ENCODE results near the gene LGR6.
"Not testable (repeated sequence)": the region's sequence is repeated elsewhere in the genome, so short reads cannot be mapped to it uniquely, and the experiment has no call there.

LGR6 gene

DNA sequence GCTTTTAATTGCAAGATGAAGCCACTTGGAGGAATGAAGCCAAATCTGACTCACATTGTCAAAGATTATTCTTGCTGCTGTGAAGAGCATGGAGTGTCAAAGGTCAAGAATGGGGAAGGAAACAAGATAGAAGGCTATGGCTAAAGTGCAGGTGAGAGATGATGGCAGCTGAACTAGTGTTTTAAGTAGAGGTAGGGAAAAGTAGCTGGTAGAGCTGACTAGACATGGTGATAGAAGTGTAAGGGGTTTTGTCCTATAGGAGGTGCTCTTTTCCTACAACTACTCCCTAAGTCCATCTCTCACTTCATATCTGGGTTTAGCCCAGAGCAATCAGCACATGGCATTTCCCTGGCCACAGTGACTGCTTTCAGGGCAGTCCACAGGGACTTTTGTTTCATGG is 136.3 kb downstream of the LGR6 start:
- DNase-seq (ENCODE audit: low spot score), result no peak

DNA sequence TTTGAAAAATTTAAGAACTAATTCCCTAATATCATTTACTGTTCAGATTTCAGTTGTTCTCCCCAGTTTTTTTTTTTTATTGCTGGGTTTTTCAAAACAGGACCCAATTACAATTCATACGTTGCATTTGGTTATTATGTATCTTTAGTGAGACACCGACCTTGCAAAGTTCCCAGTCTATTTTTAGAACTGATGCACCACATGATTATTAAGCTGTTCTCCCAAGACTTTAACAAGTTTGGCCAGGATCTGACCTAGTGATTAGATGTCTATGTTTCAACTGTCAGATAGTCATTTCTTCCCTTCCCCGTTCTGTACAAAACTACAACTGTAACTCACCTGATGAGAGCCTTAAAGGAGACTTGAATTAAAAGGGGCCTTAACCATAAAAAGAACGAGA is 140.3 kb downstream of the LGR6 start:
- no peak for DNase-seq (ENCODE audit: low spot score)

DNA sequence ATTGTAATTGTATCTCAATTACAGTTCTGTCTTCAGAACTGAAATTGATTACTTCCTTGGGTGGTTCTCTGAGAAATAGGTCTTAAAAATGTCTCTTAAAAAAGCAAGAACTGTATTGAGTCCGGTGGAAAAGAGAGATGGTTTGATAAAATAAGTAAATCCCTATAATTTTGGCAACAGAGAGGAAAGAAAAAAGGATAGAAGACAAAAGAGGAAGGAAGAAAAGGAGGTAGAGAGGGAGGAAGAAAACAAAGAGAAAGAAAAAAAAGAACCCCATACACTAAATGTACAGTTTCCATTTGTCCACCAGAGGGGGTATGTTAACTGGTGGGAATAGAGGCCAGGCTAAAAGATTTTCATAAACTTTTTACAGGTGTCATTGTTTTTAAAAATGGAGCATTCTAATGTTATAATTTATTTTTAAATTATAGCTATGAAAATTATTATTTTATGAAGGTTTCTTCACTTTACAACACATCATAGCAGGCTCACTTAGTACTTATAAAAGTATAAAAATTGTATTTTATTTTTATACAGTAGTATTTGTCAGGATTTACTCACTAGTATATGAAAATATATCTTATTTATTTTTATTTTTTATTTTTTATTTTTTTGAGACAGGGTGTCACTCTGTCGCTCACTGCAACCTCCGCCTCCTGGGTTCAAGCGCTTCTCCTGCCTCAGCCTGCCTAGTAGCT is 150.2 kb downstream of the LGR6 start:
- DNase-seq (ENCODE audit: low spot score), result no peak

DNA sequence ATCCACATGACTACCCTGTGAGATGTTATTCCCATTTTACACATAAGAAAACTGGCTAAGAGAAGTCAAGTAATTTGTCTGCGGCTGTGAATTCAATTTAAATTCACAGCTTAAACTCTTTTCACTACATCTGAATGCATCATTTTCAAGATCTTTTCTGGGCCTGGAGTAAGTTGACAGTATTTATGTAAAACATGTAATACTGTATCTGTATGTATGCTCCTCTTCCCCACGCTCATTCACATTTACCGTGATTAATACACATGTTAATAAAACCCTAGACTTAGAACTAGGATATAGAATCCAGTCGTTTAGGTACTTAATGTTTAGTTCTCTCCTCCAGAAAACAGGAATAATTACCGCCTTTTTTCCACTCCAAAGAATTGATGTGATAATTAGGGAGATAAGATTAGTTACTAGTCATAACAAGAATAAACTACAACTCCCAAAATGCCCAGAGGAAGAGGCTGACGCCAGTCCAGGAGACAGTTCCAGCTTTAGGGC is 154.5 kb downstream of the LGR6 start:
- no peak for DNase-seq (ENCODE audit: low spot score)

- DNase-seq (ENCODE audit: low spot score), result peak; percentile 96
Measured at GRCh38 chr1:202348509-202349205, 155.1 kb downstream of the LGR6 start, which contains the start of gene PPP1R12B. Gene PPP1R12B, plus strand, starts transcription at chr1:202348699. Its CDS starts 153 bp downstream, at chr1:202348852.

- DNase-seq (ENCODE audit: low spot score), result no peak
Measured at GRCh38 chr1:202349206-202349928, 155.8 kb downstream of the LGR6 start.

GRCh38 chr1:202351725-202352124 is 158.1 kb downstream of the LGR6 start:
- DNase-seq (ENCODE audit: low spot score), result no peak

- not testable (repeated sequence) for DNase-seq (ENCODE audit: low spot score)
Measured at GRCh38 chr1:202352583-202353197, 159.1 kb downstream of the LGR6 start.

GRCh38 chr1:202355944-202356553 is 162.4 kb downstream of the LGR6 start:
- no peak for DNase-seq (ENCODE audit: low spot score)

DNA sequence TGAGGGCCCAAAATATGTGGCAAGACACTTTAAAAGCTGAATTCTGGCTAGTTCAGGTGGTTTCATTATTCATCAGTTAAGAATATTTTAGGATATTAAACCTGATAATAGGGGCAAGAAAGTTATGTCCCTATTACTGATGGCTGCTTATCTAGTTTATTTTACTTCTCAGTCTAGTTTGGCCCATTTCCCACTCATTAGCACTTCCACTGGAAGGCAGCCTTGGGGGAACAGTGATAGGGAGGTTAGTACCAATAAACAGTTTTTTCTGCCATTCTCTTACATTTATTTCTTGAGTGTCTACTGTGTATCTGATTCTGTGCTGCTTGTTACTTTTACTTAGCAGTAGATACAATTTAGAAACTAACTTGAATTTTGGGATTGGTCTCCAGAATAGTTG is 163.9 kb downstream of the LGR6 start:
- DNase-seq (ENCODE audit: low spot score), result no peak

- no peak for DNase-seq (ENCODE audit: low spot score)
Measured at GRCh38 chr1:202361224-202361623, 167.6 kb downstream of the LGR6 start.

- DNase-seq (ENCODE audit: low spot score), result no peak
Measured at GRCh38 chr1:202361701-202362100, 168.1 kb downstream of the LGR6 start.

- DNase-seq (ENCODE audit: low spot score), result no peak
Measured at GRCh38 chr1:202362212-202362611, 168.6 kb downstream of the LGR6 start.

DNA sequence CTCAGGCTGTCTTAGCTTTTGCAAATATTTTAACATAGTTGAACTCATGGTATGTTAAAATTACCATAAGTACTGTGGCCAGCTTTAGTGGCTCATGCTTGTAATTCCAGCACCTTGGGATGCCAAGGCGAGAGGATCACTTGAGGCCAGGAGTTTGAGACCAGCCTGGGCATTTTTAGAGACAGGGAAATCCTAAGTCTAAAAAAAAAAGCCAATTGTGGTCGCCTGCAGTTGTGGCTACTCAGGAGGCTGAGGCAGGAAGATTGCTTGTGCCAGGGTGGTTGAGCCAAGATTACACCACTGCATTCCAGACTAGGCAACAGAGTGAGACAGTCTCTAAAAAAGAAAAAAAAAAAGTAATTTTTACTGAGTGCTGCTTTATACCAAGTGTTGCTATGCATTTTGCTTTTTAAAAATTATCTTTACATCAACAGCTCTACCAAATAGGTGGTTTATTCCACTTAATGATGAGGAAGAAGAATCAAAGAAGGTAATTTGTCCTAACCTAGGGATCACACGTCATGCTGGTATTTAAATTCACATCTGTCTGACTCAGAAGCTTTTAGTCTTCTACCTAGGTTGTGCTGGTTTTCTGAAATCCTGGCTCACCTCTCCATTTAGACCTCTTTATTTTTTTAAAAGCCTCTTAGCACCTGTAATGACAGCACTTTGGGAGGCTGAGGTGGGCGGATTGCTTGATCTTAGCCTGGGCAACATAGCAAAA is 171.7 kb downstream of the LGR6 start:
- DNase-seq (ENCODE audit: low spot score), result no peak

GRCh38 chr1:202367271-202367670 is 173.7 kb downstream of the LGR6 start:
- peak; percentile 48 for DNase-seq (ENCODE audit: low spot score)

Data from D341Med (cell line).